ENCODE measurements around the gene KCNV2. TPM values are rescaled to one million over a fixed set of nuclear protein-coding genes. Genes with fewer than 3 reads are reported as not detected.

KCNV2 gene
- total RNA-seq, 1 donor from 2014 or later = not detected

GRCh38 chr9:2741441-2742158, 24.3 kb downstream of the KCNV2 start:
- no peak for TF ChIP-seq CTCF (IDR thresholded peaks at IDR 0.05; ENCODE audit: unreplicated experiment)
- Mint-ChIP-seq H3K27ac (no peak overlapping the region), H3K9me3 (ENCODE audit: low read depth) (no peaks in the 10 kb centered on the region), H3K27me3 (peaks cover 31% of the 10 kb centered on the region), H3K4me3 (ENCODE audit: low read depth) (no peak overlapping the region), H3K36me3 (ENCODE audit: insufficient read depth) (peaks cover 4% of the 10 kb centered on the region), H3K4me1 (ENCODE audit: low read depth) (peaks cover 9% of the 10 kb centered on the region)
- DNase-seq (ENCODE audit: low spot score, unreplicated experiment) = no peak

- Mint-ChIP-seq H3K27me3 (peaks cover 33% of the 10 kb centered on the region), H3K27ac (no peak overlapping the region), H3K9me3 (ENCODE audit: low read depth) (no peaks in the 10 kb centered on the region), H3K4me3 (ENCODE audit: low read depth) (no peak overlapping the region), H3K36me3 (ENCODE audit: insufficient read depth) (peaks cover 4% of the 10 kb centered on the region), H3K4me1 (ENCODE audit: low read depth) (peaks cover 9% of the 10 kb centered on the region)
- no peak for DNase-seq (ENCODE audit: low spot score, unreplicated experiment)
- no peak for TF ChIP-seq CTCF (IDR thresholded peaks at IDR 0.05; ENCODE audit: unreplicated experiment)
Measured at GRCh38 chr9:2742214-2742613, 24.9 kb downstream of the KCNV2 start.

GRCh38 chr9:2743937-2744529, 26.7 kb downstream of the KCNV2 start:
- Mint-ChIP-seq H3K27ac (no peak overlapping the region), H3K9me3 (ENCODE audit: low read depth) (peaks cover 3% of the 10 kb centered on the region), H3K27me3 (peaks cover 30% of the 10 kb centered on the region), H3K4me1 (ENCODE audit: low read depth) (peaks cover 9% of the 10 kb centered on the region), H3K4me3 (ENCODE audit: low read depth) (no peak overlapping the region), H3K36me3 (ENCODE audit: insufficient read depth) (peaks cover 8% of the 10 kb centered on the region)
- no peak for TF ChIP-seq CTCF (IDR thresholded peaks at IDR 0.05; ENCODE audit: unreplicated experiment)
- DNase-seq (ENCODE audit: low spot score, unreplicated experiment) = no peak

- DNase-seq (ENCODE audit: low spot score, unreplicated experiment) = no peak
Measured at GRCh38 chr9:2745560-2746380, 28.5 kb downstream of the KCNV2 start.

More at GRCh38 chr9:2745560-2746380, 28.5 kb downstream of the KCNV2 start:
- Mint-ChIP-seq H3K9me3 (ENCODE audit: low read depth) (peaks cover 15% of the 10 kb centered on the region), H3K4me3 (ENCODE audit: low read depth) (no peak overlapping the region), H3K36me3 (ENCODE audit: insufficient read depth) (peaks cover 22% of the 10 kb centered on the region), H3K27me3 (peaks cover 27% of the 10 kb centered on the region), H3K27ac (no peak overlapping the region), H3K4me1 (ENCODE audit: low read depth) (peaks cover 7% of the 10 kb centered on the region)
- no peak for TF ChIP-seq CTCF (IDR thresholded peaks at IDR 0.05; ENCODE audit: unreplicated experiment)

Measured in progenitor cell of endocrine pancreas (in vitro differentiated cells).